CD14-positive monocyte (primary cell): ENCODE data around the gene PLXNA2. TPM values are rescaled to one million over a fixed set of nuclear protein-coding genes. Genes with fewer than 3 reads are reported as not detected.

ENCODE experiments used
- DNase-seq, 3 donors: peaks; one replicate each; pipeline ENCODE4 v3.0.0-alpha.2; 2011 to 2022
- H2AFZ ChIP-seq: 2 replicates; pipeline ENCODE4 v1.6.0; 2012; ENCODE audit warnings: mild to moderate bottlenecking, low read depth, low read length, inconsistent platforms; ENCODE audit not compliant: insufficient read depth, poor library complexity, severe bottlenecking
- H3K27ac ChIP-seq, 2 donors: 1 replicate in 1 of 2; 2 replicates in 1 of 2; pipeline ENCODE4 v1.5.1; 2012 to 2013; ENCODE audit warnings: low read length in 2 of 2, control low read depth in 1 of 2, inconsistent platforms in 1 of 2, low read depth in 1 of 2, mild to moderate bottlenecking in 1 of 2
- H3K27me3 ChIP-seq, 2 donors: one replicate each; pipeline versions ENCODE4 v1.6.0 to v1.6.1; 2011 to 2013; ENCODE audit warnings: low read length in 2 of 2; ENCODE audit not compliant: control insufficient read depth in 2 of 2, insufficient read depth in 2 of 2
- H3K36me3 ChIP-seq, 2 donors: replicated peaks in 1 of 2; 1 replicate in 1 of 2; 2 replicates in 1 of 2; pipeline versions ENCODE4 v1.5.1 to v1.6.1; 2012 to 2013; ENCODE audit warnings: low read length in 2 of 2, control low read depth in 1 of 2, inconsistent platforms in 1 of 2, mild to moderate bottlenecking in 1 of 2; ENCODE audit not compliant: insufficient read depth in 2 of 2, control insufficient read depth in 1 of 2
- H3K4me1 ChIP-seq, 2 donors: 1 replicate in 1 of 2; 2 replicates in 1 of 2; pipeline versions ENCODE4 v1.5.1 to v1.6.1; 2012 to 2013; ENCODE audit warnings: low read length in 2 of 2, control low read depth in 1 of 2, inconsistent platforms in 1 of 2, mild to moderate bottlenecking in 1 of 2, moderate library complexity in 1 of 2; ENCODE audit not compliant: insufficient read depth in 2 of 2, control insufficient read depth in 1 of 2
- H3K4me2 ChIP-seq: replicated peaks from 2 replicates; pipeline ENCODE3; 2012; ENCODE audit warnings: low read length, moderate library complexity, mild to moderate bottlenecking; ENCODE audit not compliant: poor library complexity, severe bottlenecking; ENCODE audit errors: extremely low read depth
- H3K4me3 ChIP-seq, 3 experiments: fragments of 200-600 bp in 1 of 3; sonication (generic) in 1 of 3; replicated peaks in 1 of 3; 1 replicate in 2 of 3; 2 replicates in 1 of 3; pipeline ENCODE4 v1.5.1; 2011 to 2013; ENCODE audit warnings: low read length in 3 of 3, mild to moderate bottlenecking in 3 of 3, control low read depth in 2 of 3, low read depth in 2 of 3, inconsistent platforms in 1 of 3, moderate library complexity in 1 of 3
- H3K79me2 ChIP-seq: 2 replicates; pipeline ENCODE4 v1.6.0; 2012; ENCODE audit warnings: mild to moderate bottlenecking, control low read depth, inconsistent platforms, low read length, moderate library complexity; ENCODE audit not compliant: insufficient read depth
- H3K9ac ChIP-seq: 2 replicates; pipeline ENCODE4 v1.6.0; 2017; ENCODE audit warnings: low read length, mild to moderate bottlenecking; ENCODE audit not compliant: insufficient read depth, poor library complexity, severe bottlenecking
- H3K9me3 ChIP-seq, 2 donors: replicated peaks in 1 of 2; 1 replicate in 1 of 2; 2 replicates in 1 of 2; pipeline versions ENCODE4 v1.5.1 to v1.6.1; 2012 to 2013; ENCODE audit warnings: low read length in 2 of 2, control low read depth in 1 of 2; ENCODE audit not compliant: control insufficient read depth in 1 of 2, insufficient read depth in 1 of 2
- H4K20me1 ChIP-seq: 2 replicates; pipeline ENCODE4 v1.6.0; 2012; ENCODE audit warnings: mild to moderate bottlenecking, low read length, control low read depth, moderate library complexity; ENCODE audit not compliant: insufficient read depth
- H3K27ac Mint-ChIP-seq, 7 donors: one replicate each; pipeline ENCODE4 v1.8.0; 2020; ENCODE audit warnings: mild to moderate bottlenecking in 7 of 7, mixed read lengths in 7 of 7, moderate library complexity in 6 of 7, inconsistent platforms in 2 of 7
- H3K27me3 Mint-ChIP-seq, 3 donors: one replicate each; pipeline ENCODE4 v1.8.0; 2021 to 2022; ENCODE audit warnings: low read depth in 3 of 3, mild to moderate bottlenecking in 3 of 3, mixed read lengths in 3 of 3, moderate library complexity in 3 of 3, inconsistent platforms in 1 of 3
- H3K36me3 Mint-ChIP-seq, 2 donors: one replicate each; pipeline ENCODE4 v1.8.0; 2020; ENCODE audit warnings: mixed read lengths in 2 of 2, inconsistent platforms in 1 of 2, mild to moderate bottlenecking in 1 of 2
- H3K4me1 Mint-ChIP-seq: one replicate; pipeline ENCODE4 v1.8.0; 2020; ENCODE audit warnings: mild to moderate bottlenecking, mixed read lengths
- H3K4me3 Mint-ChIP-seq, 2 donors: one replicate each; pipeline ENCODE4 v1.8.0; 2020; ENCODE audit warnings: mild to moderate bottlenecking in 2 of 2, mixed read lengths in 2 of 2, moderate library complexity in 1 of 2
- H3K9me3 Mint-ChIP-seq, 7 donors: one replicate each; pipeline ENCODE4 v1.8.0; 2020 to 2022; ENCODE audit warnings: mixed read lengths in 7 of 7, mild to moderate bottlenecking in 6 of 7, moderate library complexity in 6 of 7, inconsistent platforms in 2 of 7
- WGBS: methylation state at CpG from one replicate; pipeline ENCODE4 v1.1.5; 2013; ENCODE audit warnings: missing lambda C conversion rate; ENCODE audit not compliant: insufficient coverage; 5-methylcytosine and 5-hydroxymethylcytosine counted together
- intact Hi-C, 2 donors: fragments of 100-400 bp; cut with micrococcal nuclease; formaldehyde crosslinking; loops; one replicate each; pipeline versions ENCODE4 v1.15.0 to v1.15.1; 2023
- polyA plus RNA-seq, 3 donors: library from polyadenylated mRNA; depleted of rRNA in 1 of 3; unstranded in 2 of 3; stranded (reverse) in 1 of 3; fragments of 300-500 nt in 2 of 3; fragments of >200 nt in 1 of 3; fragmentation: Illumina TruSeq in 2 of 3; gene quantifications; 1 replicate in 2 of 3; 2 replicates in 1 of 3; pipeline ENCODE4 v1.2.3, GENCODE V29; 2012 to 2021
- TF ChIP-seq, protein P1 (sequence below): fragments of 200-600 bp; IDR thresholded peaks from one replicate; pipeline ENCODE4 v1.8.0; 2022; ENCODE audit warnings: antibody characterized with exemption, mild to moderate bottlenecking

The PLXNA2 gene
- polyA plus RNA-seq, 3 donors = 0.75 to 2.1 (median 1.1) TPM

DNA sequence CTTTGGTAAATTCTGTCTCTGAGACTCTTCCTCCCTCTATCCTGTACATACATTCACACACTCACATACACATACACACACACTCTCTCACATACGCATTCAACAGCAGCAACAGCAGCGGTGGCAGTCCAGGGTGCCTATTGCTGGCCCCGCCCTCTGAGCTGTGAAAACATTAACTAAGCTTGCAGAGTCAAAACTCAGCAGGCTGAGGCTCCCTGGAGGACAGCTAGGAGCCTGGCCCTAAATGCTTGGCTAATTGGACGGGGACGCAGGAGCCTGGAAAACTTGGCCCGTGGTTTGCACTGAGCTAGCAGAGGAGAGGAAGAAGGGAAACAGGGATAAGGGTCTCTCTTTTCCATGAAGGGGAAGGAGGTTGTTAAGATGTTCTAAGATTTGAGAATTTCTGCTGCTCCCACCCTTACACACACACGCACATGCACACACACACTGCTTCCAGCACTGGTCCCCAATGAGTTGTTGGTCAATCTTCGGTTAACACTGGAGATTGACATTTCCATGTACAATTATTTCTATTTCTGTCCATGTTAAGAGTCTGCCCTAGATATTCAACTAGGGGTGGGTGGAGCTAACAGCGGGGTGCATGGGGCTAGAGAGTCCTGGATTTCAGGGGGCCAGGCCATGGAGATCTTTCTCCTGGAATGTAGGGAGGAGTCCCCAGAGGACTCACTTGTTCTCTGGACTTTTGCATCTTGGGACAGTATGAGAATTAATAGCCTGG is 94.2 kb downstream of the PLXNA2 start:
- Histone ChIP-seq H3K9ac (no peak overlapping the region), H3K79me2 (no peaks in the 10 kb centered on the region), H3K4me3 (no peak overlapping the region), H3K4me2 (no peak overlapping the region), H3K27ac (no peak overlapping the region), H2AFZ (no peak overlapping the region), H4K20me1 (no peaks in the 10 kb centered on the region), H3K4me1 (no peaks in the 10 kb centered on the region), H3K36me3 (no peaks in the 10 kb centered on the region), H3K9me3 (no peaks in the 10 kb centered on the region), H3K27me3 (no peaks in the 10 kb centered on the region)
- Mint-ChIP-seq H3K4me1 (no peaks in the 10 kb centered on the region), H3K27me3 (peaks cover 4 to 9% (median 8%) of the 10 kb centered on the region in 3 donors), H3K36me3 (no peaks in the 10 kb centered on the region), H3K9me3 (no peaks in the 10 kb centered on the region), H3K4me3 (no peak overlapping the region), H3K27ac (no peak overlapping the region)
- WGBS = 94% methylated on average over 6 of the region's 9 CpGs
- intact Hi-C loops = no loop called here
- TF ChIP-seq, protein P1, sequence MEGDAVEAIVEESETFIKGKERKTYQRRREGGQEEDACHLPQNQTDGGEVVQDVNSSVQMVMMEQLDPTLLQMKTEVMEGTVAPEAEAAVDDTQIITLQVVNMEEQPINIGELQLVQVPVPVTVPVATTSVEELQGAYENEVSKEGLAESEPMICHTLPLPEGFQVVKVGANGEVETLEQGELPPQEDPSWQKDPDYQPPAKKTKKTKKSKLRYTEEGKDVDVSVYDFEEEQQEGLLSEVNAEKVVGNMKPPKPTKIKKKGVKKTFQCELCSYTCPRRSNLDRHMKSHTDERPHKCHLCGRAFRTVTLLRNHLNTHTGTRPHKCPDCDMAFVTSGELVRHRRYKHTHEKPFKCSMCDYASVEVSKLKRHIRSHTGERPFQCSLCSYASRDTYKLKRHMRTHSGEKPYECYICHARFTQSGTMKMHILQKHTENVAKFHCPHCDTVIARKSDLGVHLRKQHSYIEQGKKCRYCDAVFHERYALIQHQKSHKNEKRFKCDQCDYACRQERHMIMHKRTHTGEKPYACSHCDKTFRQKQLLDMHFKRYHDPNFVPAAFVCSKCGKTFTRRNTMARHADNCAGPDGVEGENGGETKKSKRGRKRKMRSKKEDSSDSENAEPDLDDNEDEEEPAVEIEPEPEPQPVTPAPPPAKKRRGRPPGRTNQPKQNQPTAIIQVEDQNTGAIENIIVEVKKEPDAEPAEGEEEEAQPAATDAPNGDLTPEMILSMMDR = no peak
- no peak for DNase-seq

DNA sequence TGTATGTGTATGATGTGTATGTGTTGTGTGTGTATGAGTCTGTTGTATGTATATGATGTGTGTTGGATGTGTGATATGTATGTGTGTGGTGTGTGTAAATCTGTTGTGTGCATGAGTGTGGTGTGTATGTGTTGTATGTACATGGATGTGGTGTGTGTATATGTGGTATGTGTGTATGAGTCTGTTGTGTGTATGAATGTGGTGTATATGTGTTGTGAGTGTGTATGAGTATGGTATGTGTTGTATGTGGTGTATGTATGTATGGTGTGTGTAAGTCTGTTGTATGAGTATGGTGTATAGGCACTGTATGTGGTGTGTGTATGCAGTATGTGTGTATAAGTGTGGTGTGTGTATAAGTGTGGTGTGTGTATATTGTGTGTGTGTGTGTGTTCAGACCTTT is 95.0 kb downstream of the PLXNA2 start:
- Histone ChIP-seq H3K4me1 (no peaks in the 10 kb centered on the region), H3K4me3 (no peak overlapping the region), H2AFZ (no peak overlapping the region), H3K4me2 (no peak overlapping the region), H3K9me3 (no peaks in the 10 kb centered on the region), H3K36me3 (no peaks in the 10 kb centered on the region), H4K20me1 (no peaks in the 10 kb centered on the region), H3K9ac (no peak overlapping the region), H3K27me3 (no peaks in the 10 kb centered on the region), H3K79me2 (no peaks in the 10 kb centered on the region), H3K27ac (no peak overlapping the region)
- Mint-ChIP-seq H3K36me3 (no peaks in the 10 kb centered on the region), H3K9me3 (no peaks in the 10 kb centered on the region), H3K4me1 (no peaks in the 10 kb centered on the region), H3K27ac (no peak overlapping the region), H3K27me3 (peaks cover 2 to 9% (median 8%) of the 10 kb centered on the region in 3 donors), H3K4me3 (no peak overlapping the region)
- TF ChIP-seq, protein P1 = no peak
- DNase-seq = no peak
- intact Hi-C loops = no loop called here
